K562 (cell line): ENCODE results near the gene CMIP.

ENCODE experiments used
- BCLAF1 ChIP-seq, 2 experiments: fragments of 450-650 bp in 1 of 2; IDR thresholded peaks; 2 replicates each; pipeline ENCODE4 v1.6.1; 2011 to 2017; ENCODE audit warnings: low read depth in 2 of 2, antibody characterized with exemption in 1 of 2, borderline replicate concordance in 1 of 2, low read length in 1 of 2, mild to moderate bottlenecking in 1 of 2, mixed read lengths in 1 of 2; ENCODE audit not compliant: control insufficient read depth in 1 of 2
- CTCF ChIP-seq, 3 experiments: IDR thresholded peaks in 2 of 3; conservative IDR thresholded peaks in 1 of 3; 2 replicates each; pipeline ENCODE4 v1.5.1; 2011 to 2012; ENCODE audit warnings: low read length in 3 of 3, mild to moderate bottlenecking in 3 of 3, control low read depth in 2 of 3, improper control_type of control experiment in 1 of 3, inconsistent platforms in 1 of 3, low read depth in 1 of 3, mixed read lengths in 1 of 3, moderate library complexity in 1 of 3; ENCODE audit not compliant: insufficient read depth in 2 of 3
- EP300 ChIP-seq: IDR thresholded peaks from 2 replicates; pipeline ENCODE4 v1.6.1; 2012; ENCODE audit warnings: low read length, improper control_type of control experiment
- LEF1 ChIP-seq: fragments of 450-650 bp; IDR thresholded peaks from 2 replicates; pipeline ENCODE4 v1.6.1; 2016; ENCODE audit warnings: mild to moderate bottlenecking
- PBX2 ChIP-seq, 2 experiments: IDR thresholded peaks in 1 of 2; conservative IDR thresholded peaks in 1 of 2; 2 replicates each; pipeline ENCODE4 v1.6.1; 2016; ENCODE audit warnings: low read depth in 2 of 2, mild to moderate bottlenecking in 1 of 2, missing compliant biosample characterization in 1 of 2, missing genetic modification characterization in 1 of 2, moderate library complexity in 1 of 2
- PCBP1 ChIP-seq: fragments of 200-400 bp; formaldehyde crosslinking; IDR thresholded peaks from 2 replicates; pipeline ENCODE4 v1.6.1; 2018; ENCODE audit warnings: mild to moderate bottlenecking, low read depth, low read length; ENCODE audit not compliant: poor library complexity, severe bottlenecking
- RBM22 ChIP-seq: fragments of 200-400 bp; formaldehyde crosslinking; IDR thresholded peaks from 2 replicates; pipeline ENCODE4 v1.6.1; 2018; ENCODE audit warnings: low read length, low read depth; ENCODE audit not compliant: poor library complexity, severe bottlenecking

GRCh38 chr16:81463296-81463890 lies 18.8 kb downstream of the CMIP start:
- TF ChIP-seq RBM22 (no peak), LEF1 (no peak), EP300 (no peak), CTCF (IDR thresholded peaks at IDR 0.05 in 2 of 3, conservative IDR thresholded peaks at IDR 0.05 in 1 of 3; ENCODE audit: insufficient read depth in 2 of 3, low read depth in 1 of 3, low read length in 3 of 3) (no peak), BCLAF1 (IDR thresholded peaks at IDR 0.05; ENCODE audit: borderline replicate concordance in 1 of 2, control insufficient read depth in 1 of 2, low read depth in 2 of 2, low read length in 1 of 2) (no peak), PBX2 (CRISPR knock-in tag; IDR thresholded peaks at IDR 0.05; ENCODE audit: low read depth) (no peak), PBX2 (tag; conservative IDR thresholded peaks at IDR 0.05; ENCODE audit: low read depth) (no peak), PCBP1 (no peak)
